Measurements from ENCODE around the gene CCBE1. TPM values are rescaled to one million over a fixed set of nuclear protein-coding genes. Genes with fewer than 3 reads are reported as not detected.

Gene CCBE1
- total RNA-seq, 1 donor from 2014 or later, result 0.67 TPM

DNA sequence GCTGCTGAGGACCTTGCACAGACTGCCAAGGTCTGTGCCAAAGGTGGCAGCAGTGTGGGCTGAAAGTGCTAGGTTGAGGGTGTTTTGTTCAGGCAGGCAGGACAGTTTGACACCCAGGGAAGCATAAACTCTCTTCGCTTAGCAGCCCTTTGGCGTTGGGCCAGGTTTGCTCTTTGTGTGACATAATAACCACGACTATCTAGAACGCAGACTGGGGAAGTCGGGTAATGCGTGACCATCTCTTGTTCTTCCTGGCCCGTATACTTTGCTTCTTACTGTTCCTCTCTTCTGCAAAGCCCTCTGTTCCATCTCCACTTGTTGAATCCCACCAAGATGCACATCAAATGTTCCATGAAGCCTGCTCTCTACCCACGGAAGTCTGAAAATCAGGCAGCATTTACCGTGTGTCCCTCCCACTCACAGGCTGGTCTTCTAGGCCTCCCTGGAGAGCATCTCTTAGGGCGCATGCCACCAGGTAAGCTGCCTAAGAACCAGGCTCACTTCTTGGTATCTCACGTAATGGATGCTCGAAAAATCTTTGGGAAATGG is 241.4 kb downstream of the CCBE1 start:
- intact Hi-C loops (cut with DNase I), result no loop called here
- DNase-seq (ENCODE audit: low spot score), result peak; percentile 60
- no peak for ATAC-seq

DNA sequence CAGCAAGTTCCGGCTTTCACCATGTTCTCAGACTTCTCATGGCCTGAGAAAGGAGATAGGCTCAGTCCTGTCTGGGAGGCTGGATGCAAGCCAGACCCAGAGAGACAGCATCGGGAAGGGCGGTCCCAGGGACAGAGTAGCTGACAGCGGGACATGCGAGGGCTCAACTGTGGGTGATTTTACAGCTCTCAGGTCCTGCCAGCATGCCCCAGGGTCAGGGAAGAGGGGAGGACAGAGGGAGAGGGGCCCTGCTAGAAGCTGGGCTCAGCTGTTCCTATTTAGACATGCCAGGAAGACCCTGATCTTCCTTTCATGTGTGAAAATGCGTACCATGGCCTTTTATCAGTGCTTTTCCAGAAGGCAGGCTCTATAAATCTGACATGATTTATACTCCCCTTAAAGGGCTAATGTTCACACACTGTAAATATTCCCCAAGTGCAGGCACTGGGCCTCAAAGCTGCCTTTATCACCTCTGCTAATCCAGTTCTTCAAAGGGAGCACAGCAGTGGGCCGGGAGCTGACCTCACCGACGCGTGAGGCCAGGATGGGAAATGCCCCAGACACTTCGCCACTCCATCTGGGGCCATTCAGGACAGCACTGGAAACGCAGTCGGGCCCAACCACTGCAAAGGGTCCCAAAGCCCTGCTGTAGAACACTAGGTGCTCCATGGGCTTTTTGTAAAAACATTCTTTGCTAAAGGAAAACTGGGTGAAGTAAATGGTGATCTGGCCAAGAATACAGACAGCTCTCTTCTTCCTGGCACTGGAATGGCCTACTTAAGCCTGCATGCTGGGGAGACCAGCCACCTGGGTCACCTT is 242.1 kb downstream of the CCBE1 start:
- ATAC-seq, result no peak
- intact Hi-C loops (cut with DNase I), result no loop called here
- DNase-seq (ENCODE audit: low spot score), result no peak

DNA sequence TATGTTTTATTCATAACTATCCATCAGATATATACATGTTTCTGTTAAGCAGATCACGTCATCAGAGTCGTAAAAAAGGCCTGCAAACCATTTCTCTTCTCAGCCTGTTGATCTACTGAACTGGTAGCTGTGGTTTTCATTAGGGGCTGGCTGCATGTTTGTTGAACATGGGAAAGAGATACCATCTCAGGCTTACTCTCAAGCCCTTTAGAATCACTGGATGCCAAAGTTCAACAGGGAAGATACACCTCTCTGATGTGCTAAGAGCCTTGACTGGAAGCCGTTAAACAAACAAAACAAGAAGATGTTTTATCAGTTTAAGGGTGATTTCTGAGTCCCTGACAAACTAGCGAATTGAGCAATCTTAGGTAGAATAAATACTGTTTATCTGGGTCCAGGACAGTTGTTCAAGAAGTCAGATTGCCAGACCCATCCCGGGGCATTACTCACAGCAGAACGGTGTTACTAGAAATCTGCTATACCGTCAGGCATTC is 243.7 kb downstream of the CCBE1 start:
- DNase-seq (ENCODE audit: low spot score) (no peak), ATAC-seq (no peak)
- intact Hi-C loops (cut with DNase I), result no loop called here

DNA sequence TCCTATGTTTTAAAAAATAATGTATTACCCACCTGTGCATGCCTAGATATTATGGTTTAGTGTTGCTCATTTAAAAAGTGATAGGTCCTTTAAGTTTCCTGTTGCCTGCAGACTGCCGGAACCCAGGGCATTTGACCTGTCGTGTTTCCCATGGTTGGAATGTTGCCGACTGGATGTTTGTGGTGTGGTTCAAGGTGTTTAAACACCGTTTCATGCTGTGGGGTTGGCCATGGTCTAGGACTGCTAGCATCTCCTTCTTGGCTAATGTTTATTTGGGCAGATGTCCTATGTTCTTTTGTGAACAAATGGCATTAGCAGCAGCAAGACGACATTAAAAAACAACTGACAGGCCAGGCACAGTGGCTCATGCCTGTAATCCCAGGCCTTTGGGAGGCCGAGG is 245.3 kb downstream of the CCBE1 start:
- ATAC-seq, result no peak
- DNase-seq (ENCODE audit: low spot score), result no peak
- intact Hi-C loops (cut with DNase I), result no loop called here

DNA sequence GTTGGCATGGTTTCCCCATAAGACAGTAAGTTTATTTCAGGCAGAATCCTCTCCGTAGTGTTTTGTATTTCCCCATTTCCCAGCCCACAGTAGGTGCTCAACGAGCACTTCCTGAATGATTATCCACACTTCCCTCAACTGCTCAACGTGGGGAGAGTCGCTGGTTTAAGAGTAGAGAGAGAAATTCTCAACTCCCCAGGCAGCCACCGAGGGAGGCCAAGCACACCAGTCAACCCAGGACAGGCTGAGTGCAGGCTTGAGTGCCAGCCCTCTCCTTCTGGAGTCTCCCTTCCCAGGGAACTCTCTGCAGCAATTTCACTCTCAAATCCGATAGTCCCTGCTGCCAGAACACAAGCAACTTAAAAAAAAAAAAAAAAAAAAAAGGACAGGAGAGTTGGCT is 246.2 kb downstream of the CCBE1 start:
- intact Hi-C loops (cut with DNase I), result no loop called here
- ATAC-seq (no peak), DNase-seq (ENCODE audit: low spot score) (no peak)

DNA sequence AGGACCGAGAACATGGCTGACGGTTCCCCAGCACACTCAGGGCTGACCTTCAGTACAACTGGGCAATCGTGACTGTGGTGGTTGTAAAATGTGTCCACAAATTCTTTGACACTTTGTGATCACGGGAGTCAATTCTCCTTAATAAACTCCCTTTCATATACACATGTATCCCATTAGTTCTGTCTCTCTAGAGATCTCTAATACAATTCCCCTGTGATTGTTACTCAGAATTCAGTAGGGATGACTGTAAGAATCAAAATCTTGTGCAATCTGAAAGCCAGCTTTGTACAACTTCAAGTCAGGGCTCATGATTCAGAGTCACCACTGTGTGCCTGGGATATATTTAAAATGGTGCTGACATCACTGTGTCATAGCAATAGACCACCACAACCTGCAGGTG is 248.7 kb downstream of the CCBE1 start:
- ATAC-seq (no peak), DNase-seq (ENCODE audit: low spot score) (no peak)
- intact Hi-C loops (cut with DNase I), result no loop called here

DNA sequence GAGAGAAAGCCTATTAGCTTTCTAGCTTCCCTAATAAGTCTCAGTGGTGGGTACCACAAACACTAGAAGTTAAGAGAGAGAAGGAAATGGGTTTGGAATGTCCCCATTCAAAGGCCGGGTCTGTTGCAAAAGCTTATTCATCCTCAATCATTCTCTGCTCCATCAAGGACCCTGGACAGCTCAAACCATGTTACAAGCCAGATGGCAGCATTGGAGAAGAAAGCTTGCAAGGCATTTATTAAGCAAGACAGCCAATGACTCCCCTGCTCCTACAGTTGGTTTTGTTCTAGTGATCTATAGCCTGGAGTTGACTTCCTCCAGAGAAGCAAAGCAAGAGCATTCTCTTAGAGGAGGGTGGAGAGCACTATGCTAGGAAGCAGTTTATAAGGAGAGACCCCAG is 251.2 kb downstream of the CCBE1 start:
- no peak for ATAC-seq
- no peak for DNase-seq (ENCODE audit: low spot score)
- intact Hi-C loops (cut with DNase I), result no loop called here

DNA sequence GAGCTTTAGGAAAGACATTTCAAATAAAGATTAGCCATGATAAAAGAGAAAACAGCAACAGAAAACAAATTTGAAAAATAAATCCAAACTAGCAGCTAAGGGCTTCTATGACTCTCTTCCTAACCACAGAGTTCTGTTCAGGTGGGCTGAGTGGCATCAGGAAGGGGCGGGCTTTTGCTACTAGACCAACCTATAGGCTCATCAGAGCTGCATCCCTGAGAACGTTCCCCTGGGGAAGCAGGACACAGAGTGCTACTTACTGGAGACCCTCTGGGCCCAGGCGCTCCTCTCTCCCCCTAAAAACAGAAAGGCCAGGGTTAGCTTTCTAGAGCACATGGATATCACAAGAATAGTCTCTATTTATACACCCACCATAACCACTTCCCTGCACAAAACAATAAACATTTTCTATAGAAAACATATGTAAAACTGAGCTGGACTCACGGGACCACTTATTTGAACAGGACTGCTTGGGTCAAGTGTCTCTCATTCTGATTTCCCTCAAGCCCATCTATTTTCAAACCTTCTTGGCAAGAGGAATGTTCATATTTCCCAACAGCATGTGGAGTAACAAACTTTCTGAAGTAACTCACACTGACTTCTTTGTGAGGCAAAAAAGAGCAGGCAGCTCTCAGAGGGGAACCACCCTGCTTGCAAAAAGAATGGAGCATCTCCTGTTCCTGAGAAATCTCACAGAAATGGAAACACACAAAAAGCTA is 259.2 kb downstream of the CCBE1 start:
- ATAC-seq (no peak), DNase-seq (ENCODE audit: low spot score) (no peak)
- intact Hi-C loops (cut with DNase I), result no loop called here

DNA sequence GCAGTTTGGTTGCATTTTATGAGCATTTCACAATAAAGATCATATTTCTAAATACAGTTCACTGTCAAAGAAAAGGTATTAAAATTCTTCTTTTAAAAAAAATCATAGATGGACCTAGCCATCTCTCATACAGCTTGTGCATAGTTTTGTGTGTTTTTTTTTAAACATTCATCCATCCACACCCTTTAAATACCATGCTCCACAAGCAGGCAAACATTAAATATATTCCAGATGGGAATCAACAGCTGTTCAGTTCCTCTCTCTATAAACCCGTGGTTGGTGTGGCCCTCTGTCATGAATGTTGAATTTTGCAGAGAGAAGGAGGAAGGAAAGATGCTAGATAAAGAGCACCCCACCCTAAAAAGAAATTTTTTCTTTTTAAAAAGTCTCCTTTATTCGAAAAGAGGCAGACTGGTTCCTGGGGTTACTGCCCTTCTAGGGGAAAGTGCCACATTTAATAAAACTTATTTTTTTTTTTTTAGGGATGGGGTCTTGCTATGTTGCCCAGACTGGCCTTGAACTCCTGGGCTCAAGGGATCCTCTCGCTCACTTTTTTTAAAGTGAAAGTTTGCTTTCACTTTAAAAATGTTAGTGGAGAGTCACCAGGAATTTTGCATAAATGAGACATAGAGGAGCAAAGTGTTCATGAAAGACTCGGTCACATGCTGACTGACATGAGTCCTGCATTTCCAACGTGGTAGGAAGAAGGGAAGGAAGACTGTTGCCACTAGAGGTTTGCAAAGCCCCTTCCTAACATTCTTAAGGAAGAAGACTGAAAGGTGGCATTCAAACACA is 264.2 kb downstream of the CCBE1 start:
- DNase-seq (ENCODE audit: low spot score), result no peak
- intact Hi-C loops (cut with DNase I), result no loop called here

DNA sequence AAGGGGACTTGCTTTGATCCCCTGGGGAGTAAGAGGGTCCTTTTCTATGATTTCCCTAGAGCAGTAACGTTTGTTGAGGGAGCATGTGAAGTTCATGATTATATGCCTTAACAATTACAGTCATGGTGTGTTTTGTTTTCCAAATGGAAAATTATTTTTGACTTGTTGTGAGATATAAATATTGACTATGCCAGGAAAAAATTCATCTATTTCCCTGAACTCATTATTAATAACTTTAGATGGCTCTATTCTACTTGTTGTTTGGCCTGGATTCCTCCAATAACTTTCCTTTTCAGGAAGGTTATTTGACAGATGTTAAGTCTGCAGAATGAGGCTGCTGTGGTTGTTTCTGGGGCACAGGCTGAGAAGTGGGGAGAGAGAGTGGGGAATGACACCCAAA is 266.1 kb downstream of the CCBE1 start:
- intact Hi-C loops (cut with DNase I), result no loop called here
- ATAC-seq (no peak), DNase-seq (ENCODE audit: low spot score) (no peak)

More for the DNA sequence above, 264.2 kb downstream of the CCBE1 start:
- ATAC-seq, result no peak

DNA sequence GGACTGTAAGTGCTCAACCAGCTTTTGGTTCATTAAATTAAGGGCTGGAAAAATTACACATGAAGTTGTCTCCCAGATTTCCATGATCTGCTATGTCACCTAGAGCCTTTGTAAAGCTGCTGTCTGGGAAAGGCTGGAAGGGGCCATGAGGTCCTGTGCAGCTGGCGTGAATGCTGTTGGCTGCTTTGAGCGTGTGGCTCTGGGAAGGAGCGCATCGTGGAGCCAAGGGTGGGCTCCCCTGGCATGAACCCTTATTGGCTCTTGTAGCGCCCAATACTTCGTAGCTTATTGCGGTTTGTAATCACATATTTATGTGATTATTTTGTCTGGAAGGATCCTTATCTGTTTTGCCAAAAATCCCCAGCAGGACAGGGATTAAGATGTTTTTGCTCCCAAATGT is 267.6 kb downstream of the CCBE1 start:
- ATAC-seq (no peak), DNase-seq (ENCODE audit: low spot score) (no peak)
- intact Hi-C loops (cut with DNase I), result no loop called here

DNA sequence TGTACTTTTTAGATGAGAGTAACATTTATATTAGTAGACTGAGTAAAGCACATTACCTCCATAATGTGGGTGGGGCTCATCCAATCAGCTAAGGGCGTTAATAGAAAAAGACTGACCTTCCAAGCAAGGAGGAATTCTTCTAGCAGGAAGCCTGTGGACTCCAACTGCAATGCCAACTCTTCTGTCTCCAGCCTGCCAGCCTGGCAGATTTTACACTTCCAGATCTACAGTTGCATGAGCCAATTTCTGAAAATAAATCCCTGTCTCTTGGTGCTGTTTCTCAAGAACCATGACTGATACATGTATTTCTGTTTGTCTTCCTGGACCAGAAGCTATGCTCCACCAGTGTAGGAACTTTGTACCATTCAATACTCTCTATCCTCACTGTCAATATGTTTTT is 269.2 kb downstream of the CCBE1 start:
- intact Hi-C loops (cut with DNase I), result no loop called here
- no peak for DNase-seq (ENCODE audit: low spot score)
- ATAC-seq, result no peak

DNA sequence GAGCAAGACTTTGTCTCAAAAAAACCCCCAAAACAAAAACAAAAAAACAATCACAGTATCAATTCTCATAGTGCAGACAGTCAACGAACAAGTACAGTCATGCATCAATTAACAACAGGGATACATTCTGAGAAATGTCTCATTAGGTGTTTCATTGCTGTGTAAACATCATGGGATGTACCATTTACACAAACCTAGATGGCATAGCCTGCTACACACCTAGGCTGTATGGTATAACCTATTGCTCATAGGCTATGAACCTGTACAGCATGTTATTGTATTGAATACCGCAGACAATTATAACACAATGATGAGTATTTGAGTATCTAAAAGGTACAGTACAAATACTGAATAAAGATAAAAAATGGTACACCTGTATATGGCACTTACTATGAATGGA is 270.4 kb downstream of the CCBE1 start:
- ATAC-seq (no peak), DNase-seq (ENCODE audit: low spot score) (no peak)
- intact Hi-C loops (cut with DNase I), result no loop called here

DNA sequence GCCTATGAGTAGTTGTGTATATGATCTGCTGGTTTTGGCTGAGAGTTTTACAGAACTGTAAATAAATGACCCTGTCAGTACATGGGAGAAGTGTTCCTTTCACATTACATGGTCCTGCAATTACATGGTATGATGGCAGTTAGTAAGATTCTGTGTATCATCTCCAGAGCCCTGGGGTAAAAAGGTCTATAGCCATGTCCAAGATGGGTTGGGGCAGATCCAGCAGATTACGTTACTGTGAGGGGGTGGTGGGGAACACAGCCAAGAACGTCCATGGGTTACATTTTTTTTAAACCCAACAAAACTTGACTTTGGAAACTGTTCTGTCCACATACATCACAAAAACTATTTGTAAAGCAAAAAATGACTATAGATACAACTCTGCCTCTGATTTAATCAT is 274.0 kb downstream of the CCBE1 start:
- intact Hi-C loops (cut with DNase I), result no loop called here
- DNase-seq (ENCODE audit: low spot score) (no peak), ATAC-seq (no peak)

DNA sequence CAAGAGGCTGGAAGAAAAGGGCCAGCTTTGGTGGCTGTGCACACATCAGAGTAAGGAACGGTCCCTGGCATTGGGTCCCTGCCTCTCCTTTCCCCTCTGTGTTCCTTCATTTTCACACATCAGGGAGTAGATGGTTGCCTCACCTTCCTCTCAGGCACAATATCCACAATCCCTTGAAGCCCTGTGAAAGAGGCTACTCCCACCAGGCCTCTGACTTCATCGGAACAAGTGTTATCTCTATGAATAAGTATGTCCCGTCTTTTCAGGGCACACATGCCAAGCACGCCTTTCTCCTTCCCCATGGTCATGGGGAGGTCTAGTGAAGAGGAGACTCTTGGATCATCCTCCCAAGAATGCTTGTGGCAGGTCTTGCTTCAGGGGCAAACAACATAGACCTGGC is 277.0 kb downstream of the CCBE1 start:
- intact Hi-C loops (cut with DNase I), result no loop called here
- ATAC-seq (no peak), DNase-seq (ENCODE audit: low spot score) (no peak)

DNA sequence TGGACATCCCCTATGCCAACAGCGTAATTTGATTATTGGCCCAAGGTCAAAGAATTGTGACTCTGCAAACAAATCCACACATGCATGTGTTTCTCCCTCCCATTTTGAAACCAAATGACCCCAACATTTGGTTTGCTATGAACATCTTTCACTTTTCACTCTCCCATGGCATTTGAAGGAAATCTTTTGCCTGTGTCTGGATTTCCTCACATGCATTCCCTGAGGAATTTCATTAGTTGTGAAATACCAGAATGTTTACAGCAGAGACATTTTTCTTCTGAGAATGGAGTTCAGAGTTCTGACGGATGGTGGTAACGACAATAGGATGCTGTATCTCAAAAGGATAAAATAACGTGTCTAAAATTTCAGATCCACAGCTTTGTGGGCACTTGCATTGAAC is 277.8 kb downstream of the CCBE1 start:
- ATAC-seq (peak; percentile 81), DNase-seq (ENCODE audit: low spot score) (no peak)
- intact Hi-C loops (cut with DNase I), result no loop called here

DNA sequence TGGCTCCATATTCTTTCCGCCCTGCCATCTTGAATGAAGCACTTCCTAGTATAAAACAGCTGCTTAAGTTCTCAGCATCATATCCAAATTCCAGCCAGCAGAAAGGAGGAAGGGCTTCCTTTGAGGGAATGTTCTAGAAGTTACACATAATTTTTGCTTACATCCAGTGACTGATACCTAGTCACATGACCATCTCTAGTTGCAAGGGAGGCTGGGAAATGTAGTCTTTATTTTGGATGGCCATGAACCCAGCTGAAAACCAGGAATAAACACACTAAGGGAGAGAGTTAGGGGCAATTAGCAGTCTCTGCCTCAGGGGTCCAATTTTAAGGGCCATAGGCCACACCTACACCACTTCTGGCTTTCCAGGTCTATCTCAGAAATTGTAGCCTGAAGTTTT is 280.4 kb downstream of the CCBE1 start:
- ATAC-seq (no peak), DNase-seq (ENCODE audit: low spot score) (no peak)
- intact Hi-C loops (cut with DNase I), result no loop called here

DNA sequence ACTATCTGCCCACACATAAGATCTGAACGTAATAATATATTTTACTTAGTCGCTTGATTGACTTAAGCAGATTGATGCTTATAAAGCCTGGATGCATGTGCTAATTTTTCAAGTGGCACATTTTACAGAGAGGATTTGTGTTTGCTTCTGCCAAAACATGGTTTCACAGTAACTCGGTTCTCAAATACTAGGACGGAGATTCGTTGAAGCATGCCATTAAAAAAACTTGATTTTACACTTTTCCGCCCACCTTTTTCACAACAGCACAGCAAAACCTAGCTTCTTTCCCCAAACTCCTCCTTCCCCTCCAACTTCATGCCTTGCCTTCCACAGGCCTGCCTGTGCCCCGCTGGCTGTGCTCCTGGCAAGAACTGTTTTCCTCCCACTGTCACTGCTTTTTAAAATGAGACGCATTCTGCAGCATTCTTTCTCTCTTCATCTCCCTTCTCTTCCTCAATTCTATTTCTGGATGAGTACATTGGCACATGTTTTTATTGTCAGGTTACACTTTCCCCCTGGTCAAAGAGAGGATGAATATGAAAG is 283.0 kb downstream of the CCBE1 start:
- DNase-seq (ENCODE audit: low spot score), result no peak
- ATAC-seq, result no peak
- intact Hi-C loops (cut with DNase I), result no loop called here

DNA sequence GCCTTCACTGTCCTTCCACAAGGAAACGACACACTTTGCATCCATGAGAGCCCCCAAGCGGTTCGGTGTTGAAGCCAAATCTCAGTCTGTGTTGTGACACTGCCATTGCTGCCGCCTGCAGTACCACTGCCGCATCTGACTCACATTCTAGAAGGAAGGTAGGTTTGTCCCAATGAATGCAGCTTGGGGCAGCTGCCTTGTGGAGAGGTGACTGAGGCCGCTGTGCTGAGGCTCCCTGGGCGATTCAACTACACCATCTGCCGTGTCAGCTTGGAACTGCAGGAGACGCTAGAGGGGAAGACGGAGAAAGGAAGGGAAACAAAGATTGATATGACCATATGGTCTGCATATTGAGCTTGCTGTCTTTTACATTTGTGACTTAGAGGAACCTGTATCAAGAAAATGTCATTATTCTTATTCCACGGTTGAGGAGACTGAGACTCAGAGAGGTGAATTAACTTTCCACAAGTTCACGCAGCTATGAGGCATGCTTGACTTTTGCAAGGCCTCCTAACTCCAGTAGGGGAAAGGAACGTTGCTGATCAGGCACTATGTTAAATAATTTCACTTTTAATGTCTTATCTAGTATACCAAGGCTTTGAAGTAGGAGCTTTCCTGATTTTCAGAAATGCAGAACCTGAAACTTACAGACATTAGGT is 294.7 kb downstream of the CCBE1 start:
- peak; percentile 90 for ATAC-seq
- peak; percentile 77 for DNase-seq (ENCODE audit: low spot score)
- intact Hi-C loops (cut with DNase I), result no loop called here

Measured in sciatic nerve (tissue), 2 donors.